Fibroblast of pulmonary artery (primary cell): ENCODE data around the gene STAT5B.
"Not testable (repeated sequence)": the region's sequence is repeated elsewhere in the genome, so short reads cannot be mapped to it uniquely, and the experiment has no call there.

Experiments
- DNase-seq: peaks from one replicate; pipeline ENCODE4 v3.0.0-alpha.2; 2010; ENCODE audit warnings: low read depth
- H3K4me3 ChIP-seq: replicated peaks from 2 replicates; pipeline ENCODE4 v1.5.1; 2011; ENCODE audit warnings: low read depth, mild to moderate bottlenecking, control low read depth, low read length, moderate library complexity
- TF ChIP-seq, protein P1 (sequence below): IDR thresholded peaks from 2 replicates; pipeline ENCODE4 v1.5.1; 2011; ENCODE audit warnings: mild to moderate bottlenecking, control low read depth, low read length, inconsistent platforms; ENCODE audit errors: missing control alignments

STAT5B gene

DNA sequence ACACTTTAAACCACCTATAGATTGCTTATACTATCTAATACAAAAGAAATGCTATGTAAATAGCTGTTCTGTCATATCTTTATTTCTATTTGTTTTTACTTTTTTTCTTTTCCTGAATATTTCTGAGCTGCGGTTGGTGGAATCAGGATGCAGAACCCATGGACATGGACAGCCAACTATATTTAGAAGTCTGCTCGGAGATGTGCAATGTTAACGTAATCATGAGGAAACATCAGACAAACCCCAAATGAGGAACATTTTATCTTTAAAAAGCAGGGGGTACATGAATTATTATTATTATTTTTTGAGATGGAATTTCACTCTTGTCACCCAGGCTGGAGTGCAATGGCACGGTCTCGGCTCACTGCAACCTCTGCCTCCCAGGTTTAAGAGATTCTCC, 50.5 kb downstream of the STAT5B start:
- no peak for DNase-seq
- TF ChIP-seq, protein P1, sequence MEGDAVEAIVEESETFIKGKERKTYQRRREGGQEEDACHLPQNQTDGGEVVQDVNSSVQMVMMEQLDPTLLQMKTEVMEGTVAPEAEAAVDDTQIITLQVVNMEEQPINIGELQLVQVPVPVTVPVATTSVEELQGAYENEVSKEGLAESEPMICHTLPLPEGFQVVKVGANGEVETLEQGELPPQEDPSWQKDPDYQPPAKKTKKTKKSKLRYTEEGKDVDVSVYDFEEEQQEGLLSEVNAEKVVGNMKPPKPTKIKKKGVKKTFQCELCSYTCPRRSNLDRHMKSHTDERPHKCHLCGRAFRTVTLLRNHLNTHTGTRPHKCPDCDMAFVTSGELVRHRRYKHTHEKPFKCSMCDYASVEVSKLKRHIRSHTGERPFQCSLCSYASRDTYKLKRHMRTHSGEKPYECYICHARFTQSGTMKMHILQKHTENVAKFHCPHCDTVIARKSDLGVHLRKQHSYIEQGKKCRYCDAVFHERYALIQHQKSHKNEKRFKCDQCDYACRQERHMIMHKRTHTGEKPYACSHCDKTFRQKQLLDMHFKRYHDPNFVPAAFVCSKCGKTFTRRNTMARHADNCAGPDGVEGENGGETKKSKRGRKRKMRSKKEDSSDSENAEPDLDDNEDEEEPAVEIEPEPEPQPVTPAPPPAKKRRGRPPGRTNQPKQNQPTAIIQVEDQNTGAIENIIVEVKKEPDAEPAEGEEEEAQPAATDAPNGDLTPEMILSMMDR = no peak
- no peak overlapping the region for H3K4me3 ChIP-seq

DNA sequence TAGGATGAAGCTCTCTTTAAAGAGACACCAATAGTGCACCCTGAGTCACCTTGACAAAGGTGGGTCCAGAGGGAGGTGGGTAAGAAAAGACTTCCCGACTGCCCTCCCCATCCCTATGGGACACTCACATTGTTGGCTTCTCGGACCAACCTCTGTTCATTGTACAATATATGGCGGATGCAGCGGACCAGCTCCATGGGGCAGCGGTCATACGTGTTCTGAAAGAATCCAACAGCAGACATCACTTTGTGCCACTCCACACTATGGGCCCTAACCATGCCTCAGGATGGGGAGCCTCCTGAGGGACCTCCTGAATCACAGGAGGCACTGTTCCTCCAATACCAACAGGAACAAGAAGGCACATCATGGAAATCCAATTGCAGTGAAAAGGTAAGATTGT, 51.5 kb downstream of the STAT5B start:
- TF ChIP-seq, protein P1 = no peak
- no peak overlapping the region for H3K4me3 ChIP-seq
- no peak for DNase-seq

DNA sequence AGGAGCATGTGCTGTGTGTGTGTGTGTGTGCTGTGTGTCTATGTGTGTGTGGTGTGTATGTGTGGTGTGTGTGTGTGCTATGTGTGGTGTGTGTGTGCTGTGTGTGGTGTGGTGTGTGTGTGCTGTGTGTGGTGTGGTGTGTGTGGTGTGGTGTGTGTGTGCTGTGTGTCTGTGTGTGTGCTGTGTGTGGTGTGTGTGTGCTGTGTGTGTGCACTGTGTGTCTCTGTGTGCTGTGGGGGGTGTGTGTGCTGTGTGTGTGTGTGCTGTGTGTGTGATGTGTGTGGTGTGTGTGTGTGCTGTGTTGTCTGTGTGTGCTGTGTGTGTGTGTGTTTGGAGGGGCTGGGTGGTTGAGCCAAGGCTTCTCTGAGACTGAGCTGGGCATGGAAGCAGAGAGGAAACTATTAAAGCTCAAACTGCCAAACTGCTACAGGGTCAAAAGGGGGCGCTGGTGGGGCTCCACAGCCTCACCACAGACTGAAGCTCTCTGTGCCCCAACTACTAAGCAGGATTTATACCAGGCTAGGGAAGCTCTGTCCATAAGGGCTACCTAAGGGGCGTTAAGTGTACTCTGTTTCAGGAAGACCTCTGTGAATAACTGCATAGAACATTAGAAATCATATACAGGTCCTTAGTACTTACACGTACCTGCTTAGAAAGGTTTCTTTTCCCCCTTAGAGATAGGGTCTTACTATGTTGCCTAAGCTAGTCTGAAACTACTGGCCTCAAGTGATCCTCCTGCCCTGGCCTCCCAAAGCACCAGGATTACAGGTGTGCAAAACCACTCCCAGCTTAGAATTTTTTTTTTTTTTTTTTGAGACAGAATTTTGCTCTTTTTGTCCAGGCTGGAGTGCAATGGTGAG, 54.1 kb downstream of the STAT5B start:
- TF ChIP-seq, protein P1 = peak; percentile 78
- no peak overlapping the region for H3K4me3 ChIP-seq
- peak; percentile 81 for DNase-seq

DNA sequence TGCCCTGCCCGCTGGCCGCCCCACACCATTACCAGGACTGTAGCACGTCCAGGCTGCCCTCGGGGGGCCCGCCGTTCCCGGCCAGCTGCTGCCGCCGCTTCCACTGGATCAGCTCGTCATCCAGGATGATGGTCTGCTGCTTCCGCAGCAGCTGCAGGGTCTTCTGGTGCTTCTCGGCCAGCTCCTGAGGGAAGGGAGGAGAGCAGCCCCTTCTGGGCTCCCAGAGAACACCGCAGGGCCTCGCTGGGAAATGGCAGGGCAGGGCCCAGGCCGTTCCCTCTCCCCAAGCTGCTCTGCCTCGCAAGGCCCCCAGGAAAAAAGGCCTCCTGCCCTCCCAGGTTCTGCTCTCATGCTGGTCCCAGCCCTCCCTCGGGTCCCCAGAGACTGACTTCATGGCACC, 56.9 kb downstream of the STAT5B start:
- not testable (repeated sequence) for H3K4me3 ChIP-seq, DNase-seq

DNA sequence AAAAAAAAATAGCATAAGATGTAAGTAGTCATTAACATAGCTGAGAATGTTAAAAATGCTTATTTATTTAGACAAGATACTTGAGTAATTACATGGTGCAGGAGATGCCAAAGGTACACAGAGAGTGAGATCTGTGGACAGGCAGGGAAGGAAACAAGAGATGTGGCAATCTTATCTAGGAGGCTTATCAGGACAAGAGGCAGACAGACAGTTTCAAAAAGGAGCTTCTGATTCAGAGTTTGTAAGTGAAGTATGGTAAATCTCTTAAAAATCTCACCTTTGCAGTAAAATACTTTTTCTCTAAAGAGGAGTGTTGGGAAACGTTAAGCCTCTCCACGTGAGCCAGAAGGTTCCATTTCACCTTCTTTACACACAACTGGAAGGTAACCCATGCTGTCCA, 62.0 kb downstream of the STAT5B start:
- no peak overlapping the region for H3K4me3 ChIP-seq

DNA sequence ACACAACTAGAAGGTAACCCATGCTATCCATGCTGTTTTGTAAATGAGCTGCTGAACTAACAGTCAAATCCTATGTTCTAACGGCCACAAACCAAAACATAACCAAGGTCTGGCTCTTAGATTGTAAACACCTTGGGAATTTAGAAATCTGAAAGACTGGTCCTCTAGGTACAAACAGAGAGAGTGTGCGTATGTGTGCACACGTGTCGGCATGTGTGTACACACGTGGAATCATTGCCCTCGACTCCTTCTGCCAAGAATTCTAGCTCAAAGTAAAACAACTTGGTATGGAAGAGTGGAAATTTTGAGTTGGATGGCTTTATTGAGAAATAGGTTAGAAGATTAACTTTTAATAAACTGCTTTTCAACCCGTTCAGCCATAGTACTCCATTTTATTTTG, 63.8 kb downstream of the STAT5B start:
- H3K4me3 ChIP-seq = no peak overlapping the region
- TF ChIP-seq, protein P1 = no peak
- DNase-seq = no peak

More for the DNA sequence above, 62.0 kb downstream of the STAT5B start:
- DNase-seq = no peak
- TF ChIP-seq, protein P1 = no peak

DNA sequence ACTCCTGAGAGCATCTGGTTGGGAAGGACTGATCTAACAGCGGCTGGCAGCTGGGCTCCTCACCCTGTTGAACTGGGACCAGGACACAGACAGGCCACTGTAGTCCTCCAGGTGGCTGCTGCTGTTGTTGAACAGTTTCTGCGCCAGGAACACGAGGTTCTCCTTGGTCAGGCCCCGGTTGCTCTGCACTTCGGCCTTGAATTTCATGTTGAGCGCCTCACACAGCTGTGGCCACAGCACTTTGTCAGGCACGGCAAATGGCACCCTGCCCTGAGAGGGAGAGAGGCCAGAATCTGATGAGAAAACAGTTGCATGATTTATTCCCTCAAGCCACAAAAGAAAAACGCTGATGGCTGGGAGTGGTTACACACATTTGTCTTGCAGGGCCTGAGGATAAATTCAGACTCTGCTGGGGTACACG, 64.3 kb downstream of the STAT5B start:
- not testable (repeated sequence) for H3K4me3 ChIP-seq, DNase-seq

DNA sequence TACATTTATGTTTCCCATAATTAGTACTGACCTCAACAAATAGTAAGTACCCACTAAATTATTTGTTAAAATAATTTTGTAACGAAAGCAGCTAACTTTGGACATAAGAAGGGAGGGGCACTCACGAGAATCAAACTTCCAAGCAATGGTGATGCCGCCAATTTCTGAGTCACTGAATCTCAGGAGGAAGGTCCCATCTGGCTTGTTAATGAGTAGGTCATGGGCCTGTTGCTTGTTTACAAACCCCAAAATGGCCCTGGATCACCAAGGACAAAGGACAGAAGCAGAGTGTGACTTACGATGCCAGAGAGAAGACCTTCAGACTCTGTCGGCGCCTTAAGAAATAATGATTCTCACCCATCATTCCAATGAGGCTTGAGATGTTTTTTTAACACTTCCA, 66.1 kb downstream of the STAT5B start:
- DNase-seq = no peak
- TF ChIP-seq, protein P1 = no peak
- no peak overlapping the region for H3K4me3 ChIP-seq

DNA sequence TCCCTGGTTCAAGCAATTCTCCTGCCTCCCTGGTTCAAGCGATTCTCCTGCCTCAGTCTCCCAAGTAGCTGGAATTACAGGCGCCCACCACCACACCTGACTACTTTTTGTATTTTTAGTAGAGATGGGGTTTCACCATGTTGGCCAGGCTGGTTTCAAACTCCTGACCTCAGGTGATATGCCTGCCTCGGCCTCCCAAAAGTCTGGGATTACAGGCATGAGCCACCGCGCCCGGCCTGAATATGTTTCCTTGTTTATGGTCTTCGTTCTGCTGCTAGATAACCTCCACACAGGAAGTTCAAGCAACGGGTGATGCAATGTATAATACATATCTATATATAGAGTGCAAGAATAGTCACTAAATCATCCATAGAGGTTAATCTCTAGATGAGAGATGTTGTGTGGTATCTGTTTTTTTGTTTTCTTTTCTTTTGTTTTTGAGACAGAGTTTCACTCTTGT, 70.0 kb downstream of the STAT5B start:
- not testable (repeated sequence) for DNase-seq, H3K4me3 ChIP-seq
